OCI-LY7 (cell line): ENCODE results near the gene STPG1.

Source experiments
- EZH2phosphoT487 ChIP-seq: fragments of 200-600 bp; sonication (generic); IDR thresholded peaks from 2 replicates; pipeline ENCODE4 v1.6.1; 2018; ENCODE audit warnings: low read depth, borderline replicate concordance, mild to moderate bottlenecking, mixed run types, antibody characterized with exemption, low read length, moderate library complexity, mixed read lengths
- TF ChIP-seq, protein P1 (sequence below): fragments of 200-600 bp; sonication (generic); conservative IDR thresholded peaks from 2 replicates; pipeline ENCODE4 v1.5.1; 2014; ENCODE audit warnings: mild to moderate bottlenecking, antibody characterized with exemption, low read length, moderate library complexity, mixed read lengths

- TF ChIP-seq, protein P1, sequence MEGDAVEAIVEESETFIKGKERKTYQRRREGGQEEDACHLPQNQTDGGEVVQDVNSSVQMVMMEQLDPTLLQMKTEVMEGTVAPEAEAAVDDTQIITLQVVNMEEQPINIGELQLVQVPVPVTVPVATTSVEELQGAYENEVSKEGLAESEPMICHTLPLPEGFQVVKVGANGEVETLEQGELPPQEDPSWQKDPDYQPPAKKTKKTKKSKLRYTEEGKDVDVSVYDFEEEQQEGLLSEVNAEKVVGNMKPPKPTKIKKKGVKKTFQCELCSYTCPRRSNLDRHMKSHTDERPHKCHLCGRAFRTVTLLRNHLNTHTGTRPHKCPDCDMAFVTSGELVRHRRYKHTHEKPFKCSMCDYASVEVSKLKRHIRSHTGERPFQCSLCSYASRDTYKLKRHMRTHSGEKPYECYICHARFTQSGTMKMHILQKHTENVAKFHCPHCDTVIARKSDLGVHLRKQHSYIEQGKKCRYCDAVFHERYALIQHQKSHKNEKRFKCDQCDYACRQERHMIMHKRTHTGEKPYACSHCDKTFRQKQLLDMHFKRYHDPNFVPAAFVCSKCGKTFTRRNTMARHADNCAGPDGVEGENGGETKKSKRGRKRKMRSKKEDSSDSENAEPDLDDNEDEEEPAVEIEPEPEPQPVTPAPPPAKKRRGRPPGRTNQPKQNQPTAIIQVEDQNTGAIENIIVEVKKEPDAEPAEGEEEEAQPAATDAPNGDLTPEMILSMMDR: no peak
- no peak for TF ChIP-seq EZH2phosphoT487
These were observed 88.7 kb downstream of the STPG1 start for GRCh38 chr1:24324903-24325302.
